Measurements from ENCODE around the gene SLC35B4.

SLC35B4 gene

DNA sequence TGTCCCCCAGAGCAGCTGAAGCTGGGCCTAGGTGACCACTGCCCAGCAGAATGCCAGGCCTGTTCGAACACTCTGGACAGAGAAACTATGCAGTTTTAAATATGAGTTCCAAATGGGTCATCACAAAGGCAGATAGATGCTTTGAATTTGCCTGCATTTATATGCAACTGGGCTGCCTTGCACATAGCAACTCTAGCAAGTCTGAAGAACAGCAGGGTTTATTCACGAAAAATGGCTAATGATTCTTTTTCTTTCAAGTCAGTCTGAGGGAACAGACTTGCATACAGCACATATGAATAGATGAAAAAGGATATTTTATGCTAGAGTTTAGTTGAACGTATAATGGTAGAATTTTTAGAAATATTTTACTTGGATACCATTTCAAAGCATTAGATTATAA is 68.5 kb downstream of the SLC35B4 start:
- FAIRE-seq (no peak), DNase-seq (ENCODE audit: insufficient read length, low spot score) (no peak)
- no peak for TF ChIP-seq POLR2A (IDR thresholded peaks at IDR 0.05; ENCODE audit: low read depth, low read length)

GRCh38 chr7:134246761-134247160 is 70.0 kb downstream of the SLC35B4 start:
- no peak for FAIRE-seq
- no peak for TF ChIP-seq POLR2A (IDR thresholded peaks at IDR 0.05; ENCODE audit: low read depth, low read length)
- DNase-seq (ENCODE audit: insufficient read length, low spot score), result no peak

- TF ChIP-seq POLR2A (IDR thresholded peaks at IDR 0.05; ENCODE audit: low read depth, low read length), result no peak
- no peak for FAIRE-seq
Observed at GRCh38 chr7:134246347-134246746, 70.4 kb downstream of the SLC35B4 start.

GRCh38 chr7:134245253-134245652 is 71.5 kb downstream of the SLC35B4 start:
- DNase-seq (ENCODE audit: insufficient read length, low spot score) (no peak), FAIRE-seq (no peak)
- no peak for TF ChIP-seq POLR2A (IDR thresholded peaks at IDR 0.05; ENCODE audit: low read depth, low read length)

More at GRCh38 chr7:134246347-134246746, 70.4 kb downstream of the SLC35B4 start:
- DNase-seq (ENCODE audit: insufficient read length, low spot score), result no peak

Measured in H54 (cell line).